HG03342 (cell line): Measurements from ENCODE around the gene DHFR.
"Not testable (repeated sequence)": the region's sequence is repeated elsewhere in the genome, so short reads cannot be mapped to it uniquely, and the experiment has no call there.

Experiments used
- ATAC-seq: cut with Tn5 transposase; IDR thresholded peaks from one replicate; pipeline ENCODE4 v1.9.1; 2021; ENCODE audit warnings: mild to moderate bottlenecking, moderate library complexity; ENCODE audit not compliant: unreplicated experiment

The DHFR gene

GRCh38 chr5:80600943-80601693 is 53.7 kb downstream of the DHFR start:
- no peak for ATAC-seq

- no peak for ATAC-seq
Observed at GRCh38 chr5:80597500-80597899, 57.3 kb downstream of the DHFR start.

- ATAC-seq = no peak
Observed at GRCh38 chr5:80594810-80595209, 60.0 kb downstream of the DHFR start.

GRCh38 chr5:80592761-80593160 is 62.0 kb downstream of the DHFR start:
- ATAC-seq = no peak

GRCh38 chr5:80592105-80592504 is 62.7 kb downstream of the DHFR start:
- ATAC-seq = no peak

GRCh38 chr5:80591352-80591751 is 63.4 kb downstream of the DHFR start:
- ATAC-seq = no peak

GRCh38 chr5:80590766-80591165 is 64.0 kb downstream of the DHFR start:
- ATAC-seq = no peak

- no peak for ATAC-seq
Observed at GRCh38 chr5:80588858-80589540, 65.8 kb downstream of the DHFR start.

DNA sequence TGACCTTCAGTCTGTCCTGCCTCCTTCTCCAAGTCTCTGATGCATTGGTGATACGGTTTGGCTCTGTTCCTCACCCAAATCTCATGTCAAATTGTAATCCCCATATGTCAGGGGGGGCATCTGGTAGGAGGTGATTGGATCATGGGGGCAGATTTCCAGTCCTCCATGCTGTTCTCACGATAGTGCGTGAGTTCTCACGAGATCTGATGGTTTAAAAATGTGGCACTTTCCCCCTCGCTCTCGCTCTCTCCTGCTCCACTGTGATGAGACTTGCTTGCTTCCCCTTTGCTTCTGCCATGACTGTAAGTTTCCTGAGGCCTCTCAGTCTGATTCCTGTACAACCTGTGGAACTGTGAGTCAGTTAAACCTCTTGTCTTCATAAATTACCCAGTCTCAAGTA is 70.0 kb downstream of the DHFR start:
- ATAC-seq = no peak

- not testable (repeated sequence) for ATAC-seq
Observed at GRCh38 chr5:80580291-80580690, 74.5 kb downstream of the DHFR start.

GRCh38 chr5:80579050-80579449 is 75.7 kb downstream of the DHFR start:
- ATAC-seq = no peak

DNA sequence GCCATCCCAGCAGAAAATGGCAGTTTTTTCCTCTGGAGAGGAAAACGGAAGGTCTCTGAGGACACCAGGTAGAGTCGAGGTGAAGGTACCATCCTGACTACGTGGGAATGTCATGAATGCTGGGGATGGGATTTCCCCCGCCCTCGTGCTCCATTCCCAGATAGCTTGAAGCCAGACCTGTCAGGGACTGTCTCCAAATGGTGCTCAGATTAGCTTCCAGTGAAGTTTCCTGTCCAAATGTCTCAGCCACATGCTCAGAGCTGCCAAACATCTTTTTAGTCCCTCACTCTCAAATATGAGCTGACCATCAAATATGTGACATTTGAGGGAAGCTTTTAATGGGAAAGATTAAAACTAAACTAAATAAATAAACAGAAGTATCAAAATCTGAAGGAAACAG is 77.1 kb downstream of the DHFR start:
- ATAC-seq = no peak

DNA sequence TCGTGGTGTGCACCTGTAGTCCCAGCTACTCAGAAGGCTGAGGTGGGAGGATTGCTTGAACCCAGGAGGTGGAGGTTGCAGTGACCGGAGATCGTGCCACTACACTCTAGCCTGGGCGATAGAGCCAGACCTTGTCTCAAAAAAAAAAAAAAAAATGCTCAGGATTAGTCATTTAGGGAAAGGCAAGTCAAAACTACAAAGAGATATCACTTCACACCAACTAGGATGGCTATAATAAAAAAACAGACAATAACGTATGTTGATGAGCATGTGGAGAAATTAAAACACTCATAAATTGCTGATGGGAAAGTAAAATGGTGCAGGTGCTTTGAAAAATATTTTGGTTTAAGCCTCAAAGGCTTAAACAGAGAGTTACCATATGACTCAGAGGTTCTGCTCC is 78.4 kb downstream of the DHFR start:
- ATAC-seq = no peak
